Immature natural killer cell (primary cell): ENCODE measurements around the gene TNFAIP6. TPM values are rescaled to one million over a fixed set of nuclear protein-coding genes. Genes with fewer than 3 reads are reported as not detected.
"Not testable (repeated sequence)": the region's sequence is repeated elsewhere in the genome, so short reads cannot be mapped to it uniquely, and the experiment has no call there.

ENCODE experiments used
- DNase-seq, 3 donors: peaks; one replicate each; pipeline ENCODE4 v3.0.0; 2022; ENCODE audit warnings: mixed read lengths in 1 of 3
- H3K27ac Mint-ChIP-seq, 6 donors: one replicate each; pipeline ENCODE4 v1.8.0; 2020; ENCODE audit warnings: mixed read lengths in 6 of 6, mild to moderate bottlenecking in 5 of 6, inconsistent platforms in 4 of 6, moderate library complexity in 3 of 6
- H3K27me3 Mint-ChIP-seq, 3 donors: one replicate each; pipeline ENCODE4 v1.8.0; 2020 to 2021; ENCODE audit warnings: low read depth in 3 of 3, mild to moderate bottlenecking in 3 of 3, mixed read lengths in 3 of 3, moderate library complexity in 3 of 3, inconsistent platforms in 1 of 3
- H3K36me3 Mint-ChIP-seq, 3 donors: one replicate each; pipeline ENCODE4 v1.8.0; 2020; ENCODE audit warnings: mixed read lengths in 3 of 3, inconsistent platforms in 2 of 3, mild to moderate bottlenecking in 2 of 3
- H3K4me1 Mint-ChIP-seq, 2 donors: one replicate each; pipeline ENCODE4 v1.8.0; 2020; ENCODE audit warnings: inconsistent platforms in 2 of 2, mild to moderate bottlenecking in 2 of 2, mixed read lengths in 2 of 2, moderate library complexity in 1 of 2
- H3K4me3 Mint-ChIP-seq, 5 donors: one replicate each; pipeline ENCODE4 v1.8.0; 2020; ENCODE audit warnings: mild to moderate bottlenecking in 5 of 5, mixed read lengths in 5 of 5, inconsistent platforms in 3 of 5, moderate library complexity in 3 of 5
- H3K9me3 Mint-ChIP-seq, 6 donors: one replicate each; pipeline ENCODE4 v1.8.0; 2020; ENCODE audit warnings: mild to moderate bottlenecking in 6 of 6, mixed read lengths in 6 of 6, inconsistent platforms in 4 of 6, moderate library complexity in 3 of 6
- polyA plus RNA-seq, 3 donors: library from polyadenylated mRNA; unstranded; fragments of 300-500 nt; fragmentation: Illumina TruSeq; gene quantifications; one replicate each; pipeline ENCODE4 v1.2.3, GENCODE V29; 2021

Gene TNFAIP6
- not detected for polyA plus RNA-seq

GRCh38 chr2:151357359-151357758 is at the start of gene TNFAIP6:
TNFAIP6 (plus strand) TSS chr2:151357592; CDS start chr2:151357667, 75 bp downstream.
- Mint-ChIP-seq H3K4me3 (no peak within 1 kb of the TSS), H3K36me3 (no peaks in the 10 kb centered on the region), H3K9me3 (no peaks in the 10 kb centered on the region), H3K4me1 (no peaks in the 10 kb centered on the region), H3K27me3 (peaks cover 0 to 12% (median 2%) of the 10 kb centered on the region in 3 donors), H3K27ac (no peak within 1 kb of the TSS)
- no peak for DNase-seq

GRCh38 chr2:151310313-151310712 is 47.1 kb upstream of the TNFAIP6 start:
- not testable (repeated sequence) for H3K4me3 Mint-ChIP-seq, H3K27me3 Mint-ChIP-seq, H3K4me1 Mint-ChIP-seq, H3K9me3 Mint-ChIP-seq, H3K36me3 Mint-ChIP-seq, H3K27ac Mint-ChIP-seq, DNase-seq

- not testable (repeated sequence) for H3K27ac Mint-ChIP-seq, H3K9me3 Mint-ChIP-seq, H3K36me3 Mint-ChIP-seq, H3K4me3 Mint-ChIP-seq, H3K4me1 Mint-ChIP-seq, DNase-seq, H3K27me3 Mint-ChIP-seq
Measured at GRCh38 chr2:151312440-151312839, 45.0 kb upstream of the TNFAIP6 start.

DNA sequence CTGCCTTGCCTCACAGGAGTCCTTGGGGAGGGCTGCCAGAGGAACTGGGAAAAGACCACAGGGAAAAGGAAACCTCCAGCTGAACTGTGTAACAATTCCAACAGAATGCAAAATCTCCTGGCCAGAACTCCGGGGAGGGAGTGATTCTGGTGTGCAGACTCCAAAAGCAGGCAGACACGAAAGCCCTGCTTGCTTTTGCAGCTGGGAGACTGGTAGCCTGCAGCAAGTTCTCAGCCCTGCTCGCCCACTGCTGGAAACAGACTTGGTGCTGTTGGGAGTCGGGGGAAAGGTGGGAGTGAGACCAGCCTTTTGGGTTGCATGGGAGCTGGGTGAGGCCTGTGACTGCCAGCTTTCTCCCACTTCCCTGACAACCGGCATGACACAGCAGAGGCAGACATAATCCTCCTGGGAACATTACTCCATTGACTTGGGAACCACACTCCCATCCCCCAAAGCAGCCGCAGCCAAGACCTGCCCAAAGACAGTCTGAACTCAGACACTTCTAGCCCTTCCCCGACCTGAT is 42.0 kb upstream of the TNFAIP6 start:
- H3K4me1 Mint-ChIP-seq = peaks cover 5 to 9% of the 10 kb centered on the region in 2 donors
- H3K27ac Mint-ChIP-seq = no peak overlapping the region
- H3K27me3 Mint-ChIP-seq = peaks cover 0 to 13% (median 2%) of the 10 kb centered on the region in 3 donors
- no peaks in the 10 kb centered on the region for H3K36me3 Mint-ChIP-seq
- no peak overlapping the region for H3K4me3 Mint-ChIP-seq
- H3K9me3 Mint-ChIP-seq = no peaks in the 10 kb centered on the region
- DNase-seq = no peak

DNA sequence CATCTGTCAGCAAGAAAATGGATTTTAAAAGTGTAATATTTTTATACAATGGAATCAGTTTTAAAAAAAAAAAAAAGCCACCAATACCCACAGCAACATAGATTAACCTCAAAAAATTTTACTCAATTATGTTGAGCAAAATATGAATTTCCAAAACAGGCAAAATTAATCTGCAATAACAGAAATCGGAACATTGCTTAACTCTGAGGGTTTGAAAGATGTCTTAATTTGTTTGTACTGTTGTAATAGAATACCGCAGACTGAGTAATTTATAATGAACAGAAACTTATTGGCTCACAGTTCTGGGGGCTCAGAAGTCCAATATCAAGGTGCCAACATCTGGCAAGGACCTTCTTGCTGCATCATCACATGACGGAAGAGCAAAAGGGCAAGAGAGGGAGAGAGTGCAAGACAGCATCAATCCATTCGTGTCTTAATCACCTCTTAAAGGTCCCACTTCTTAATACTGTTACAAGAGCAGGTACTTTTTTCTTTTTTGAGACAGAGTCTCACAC is 31.8 kb upstream of the TNFAIP6 start:
- Mint-ChIP-seq H3K9me3 (peaks cover 0 to 11% (median 0%) of the 10 kb centered on the region in 6 donors), H3K4me3 (no peak overlapping the region), H3K27ac (no peak overlapping the region), H3K4me1 (no peaks in the 10 kb centered on the region), H3K36me3 (no peaks in the 10 kb centered on the region), H3K27me3 (peaks cover 3 to 9% (median 4%) of the 10 kb centered on the region in 3 donors)
- DNase-seq = no peak

DNA sequence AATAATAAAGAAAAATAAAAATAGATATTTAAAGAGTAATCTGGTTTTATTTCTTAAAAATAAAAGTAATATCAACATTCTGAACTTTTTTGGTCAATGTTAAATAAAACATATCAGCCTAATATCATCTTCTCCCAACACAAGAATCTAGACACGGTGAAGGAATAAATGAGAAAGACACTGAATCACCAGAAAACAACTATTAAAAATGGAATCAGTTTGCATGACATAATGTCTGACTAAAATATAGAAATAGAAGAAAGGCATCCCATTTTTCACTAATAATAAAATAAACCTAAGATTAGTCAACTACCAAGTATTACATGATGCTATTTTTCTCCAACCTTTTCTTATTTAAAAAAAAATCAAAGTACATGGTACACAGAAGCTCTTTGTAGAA is 30.8 kb upstream of the TNFAIP6 start:
- no peak overlapping the region for H3K27ac Mint-ChIP-seq
- H3K4me1 Mint-ChIP-seq = no peaks in the 10 kb centered on the region
- H3K36me3 Mint-ChIP-seq = no peaks in the 10 kb centered on the region
- no peak overlapping the region for H3K4me3 Mint-ChIP-seq
- H3K27me3 Mint-ChIP-seq = peaks cover 3 to 7% (median 4%) of the 10 kb centered on the region in 3 donors
- peaks cover 0 to 9% (median 0%) of the 10 kb centered on the region in 6 donors for H3K9me3 Mint-ChIP-seq
- DNase-seq = no peak

- Mint-ChIP-seq H3K4me1 (no peaks in the 10 kb centered on the region), H3K4me3 (no peak overlapping the region), H3K36me3 (no peaks in the 10 kb centered on the region), H3K27me3 (peaks cover 0 to 7% (median 4%) of the 10 kb centered on the region in 3 donors), H3K27ac (no peak overlapping the region), H3K9me3 (peaks cover 0 to 6% (median 0%) of the 10 kb centered on the region in 6 donors)
- DNase-seq = no peak
Measured at GRCh38 chr2:151329998-151330397, 27.4 kb upstream of the TNFAIP6 start.

DNA sequence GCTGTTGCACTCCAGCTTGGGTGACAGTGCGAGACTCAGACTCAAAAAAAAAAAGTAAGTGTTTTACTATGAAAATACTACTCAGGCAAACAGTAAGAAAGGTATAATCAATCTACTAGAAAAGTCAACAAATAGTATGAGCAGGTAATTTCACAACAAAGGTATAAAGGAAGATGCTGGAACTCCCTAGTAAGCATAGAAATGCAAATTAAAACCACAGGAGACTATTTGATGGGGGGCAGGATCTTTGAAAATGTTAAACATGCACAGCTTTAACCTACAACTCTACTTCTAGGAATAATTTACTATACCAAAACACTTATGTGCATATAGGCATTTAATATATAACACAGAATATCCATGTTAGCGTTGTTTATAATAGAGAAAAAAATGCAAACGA is 24.3 kb upstream of the TNFAIP6 start:
- no peak for DNase-seq
- Mint-ChIP-seq H3K4me3 (no peak overlapping the region), H3K4me1 (no peaks in the 10 kb centered on the region), H3K9me3 (peaks cover 0 to 6% (median 0%) of the 10 kb centered on the region in 6 donors), H3K27me3 (peaks cover 2 to 8% (median 2%) of the 10 kb centered on the region in 3 donors), H3K36me3 (no peaks in the 10 kb centered on the region), H3K27ac (no peak overlapping the region)

DNA sequence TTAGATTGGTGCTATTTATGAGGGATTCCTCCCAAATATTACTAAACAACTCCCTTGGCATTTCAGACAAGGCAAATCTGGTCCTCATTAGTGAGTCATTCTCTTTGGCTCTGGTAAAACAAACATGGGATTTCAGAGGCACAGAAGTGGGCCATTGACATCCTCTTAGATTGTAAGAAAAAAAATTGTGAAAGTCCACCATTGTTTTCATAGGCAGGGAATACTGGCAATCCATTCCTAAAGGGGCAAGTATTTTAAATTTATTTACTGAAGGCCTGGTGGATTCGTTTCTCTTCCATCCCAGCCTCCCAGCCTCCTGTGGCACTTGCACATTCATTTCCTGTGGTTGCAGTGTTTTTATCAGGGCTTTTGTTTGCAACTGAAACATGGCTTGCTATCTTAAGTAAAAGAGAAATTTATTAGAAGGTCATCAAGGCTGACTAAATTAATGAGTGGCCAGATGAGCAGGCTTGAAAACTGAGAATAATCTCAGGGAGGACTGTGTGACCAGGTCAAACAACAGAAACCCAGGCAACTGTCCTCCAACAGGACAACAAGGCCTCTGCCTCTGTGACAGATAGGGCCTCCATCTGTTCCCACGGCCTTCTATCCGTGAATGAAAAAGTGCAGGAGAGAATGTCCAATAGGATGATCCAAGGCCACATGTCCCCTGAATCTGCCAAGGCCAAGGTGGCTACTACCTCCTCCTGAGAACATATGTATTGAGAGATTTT is 23.1 kb upstream of the TNFAIP6 start:
- Mint-ChIP-seq H3K27ac (no peak overlapping the region), H3K4me3 (no peak overlapping the region), H3K27me3 (peaks cover under 1 to 5% (median 2%) of the 10 kb centered on the region in 3 donors), H3K9me3 (peaks cover 0 to 6% (median 0%) of the 10 kb centered on the region in 6 donors), H3K36me3 (no peaks in the 10 kb centered on the region), H3K4me1 (no peaks in the 10 kb centered on the region)
- DNase-seq = no peak

- Mint-ChIP-seq H3K27ac (no peak overlapping the region), H3K36me3 (peaks cover 0 to 4% (median 0%) of the 10 kb centered on the region in 3 donors), H3K9me3 (peaks cover 0 to 11% (median 5%) of the 10 kb centered on the region in 6 donors), H3K4me1 (no peaks in the 10 kb centered on the region), H3K27me3 (peaks cover 2 to 9% (median 4%) of the 10 kb centered on the region in 3 donors), H3K4me3 (no peak overlapping the region)
- no peak for DNase-seq
Measured at GRCh38 chr2:151336863-151337371, 20.5 kb upstream of the TNFAIP6 start.

GRCh38 chr2:151337643-151338042 is 19.7 kb upstream of the TNFAIP6 start:
- Mint-ChIP-seq H3K9me3 (peaks cover 0 to 11% (median 5%) of the 10 kb centered on the region in 6 donors), H3K27ac (no peak overlapping the region), H3K4me3 (no peak overlapping the region), H3K4me1 (no peaks in the 10 kb centered on the region), H3K27me3 (peaks cover 4 to 11% (median 5%) of the 10 kb centered on the region in 3 donors), H3K36me3 (peaks cover 0 to 4% (median 0%) of the 10 kb centered on the region in 3 donors)
- DNase-seq = no peak

- peaks cover 0 to 11% (median 5%) of the 10 kb centered on the region in 6 donors for H3K9me3 Mint-ChIP-seq
- no peak overlapping the region for H3K27ac Mint-ChIP-seq
- H3K4me1 Mint-ChIP-seq = no peaks in the 10 kb centered on the region
- H3K36me3 Mint-ChIP-seq = peaks cover 0 to 4% (median 0%) of the 10 kb centered on the region in 3 donors
- no peak overlapping the region for H3K4me3 Mint-ChIP-seq
- peaks cover 4 to 11% (median 5%) of the 10 kb centered on the region in 3 donors for H3K27me3 Mint-ChIP-seq
- DNase-seq = no peak
Measured at GRCh38 chr2:151338115-151338514, 19.3 kb upstream of the TNFAIP6 start.

DNA sequence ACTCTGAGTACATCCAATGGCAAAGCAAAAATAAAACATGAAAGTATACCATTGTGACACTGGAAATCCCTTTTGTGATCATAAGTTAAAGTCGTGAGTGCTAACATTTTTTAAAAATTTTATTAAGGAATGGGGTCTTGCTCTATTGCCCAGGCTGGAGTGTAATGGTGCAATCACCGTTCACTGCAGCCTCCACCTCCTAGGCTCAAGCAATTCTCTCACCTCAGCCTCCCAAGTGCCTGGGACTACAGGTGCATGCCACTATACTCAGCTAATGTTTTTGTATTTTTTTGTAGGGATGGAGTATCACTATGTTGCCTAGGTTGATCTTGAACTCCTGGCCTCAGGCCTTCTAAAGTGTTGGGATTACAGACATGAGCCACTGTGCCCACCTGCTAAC is 14.3 kb upstream of the TNFAIP6 start:
- Mint-ChIP-seq H3K9me3 (peaks cover 0 to 11% (median 5%) of the 10 kb centered on the region in 6 donors), H3K36me3 (peaks cover 0 to 4% (median 0%) of the 10 kb centered on the region in 3 donors), H3K27ac (no peak overlapping the region), H3K27me3 (peaks cover 2 to 7% (median 7%) of the 10 kb centered on the region in 3 donors), H3K4me3 (no peak overlapping the region), H3K4me1 (no peaks in the 10 kb centered on the region)
- no peak for DNase-seq

DNA sequence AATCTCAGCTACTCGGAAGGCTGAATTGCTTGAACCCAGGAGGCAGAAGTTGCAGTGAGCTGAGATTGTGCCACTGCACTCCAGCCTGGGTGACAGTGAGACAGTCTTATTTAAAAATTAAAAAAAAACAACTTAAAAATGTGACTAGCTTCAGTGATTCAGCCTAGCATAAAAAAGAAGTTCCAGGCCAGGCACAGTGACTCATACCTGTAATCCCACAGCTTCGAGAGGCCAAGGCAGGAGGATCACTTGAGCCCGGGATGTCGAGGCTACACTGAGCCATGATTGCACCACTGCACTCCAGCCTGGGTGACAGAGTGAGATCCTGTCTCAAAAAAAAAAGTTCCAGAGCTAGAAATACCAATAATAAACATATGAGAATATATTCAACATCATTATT is 13.2 kb upstream of the TNFAIP6 start:
- not testable (repeated sequence) for H3K4me3 Mint-ChIP-seq, DNase-seq, H3K4me1 Mint-ChIP-seq, H3K27ac Mint-ChIP-seq, H3K36me3 Mint-ChIP-seq
- Mint-ChIP-seq H3K27me3 (peaks cover 2 to 13% (median 7%) of the 10 kb centered on the region in 3 donors), H3K9me3 (peaks cover 0 to 11% (median 5%) of the 10 kb centered on the region in 6 donors)
